CD14-positive monocyte (primary cell): ENCODE data around the gene CD80. TPM values are rescaled to one million over a fixed set of nuclear protein-coding genes. Genes with fewer than 3 reads are reported as not detected.

Source experiments
- DNase-seq, 3 donors: peaks; one replicate each; pipeline ENCODE4 v3.0.0-alpha.2; 2011 to 2022
- H2AFZ ChIP-seq: 2 replicates; pipeline ENCODE4 v1.6.0; 2012; ENCODE audit warnings: mild to moderate bottlenecking, low read depth, low read length, inconsistent platforms; ENCODE audit not compliant: insufficient read depth, poor library complexity, severe bottlenecking
- H3K27ac ChIP-seq, 2 donors: 1 replicate in 1 of 2; 2 replicates in 1 of 2; pipeline ENCODE4 v1.5.1; 2012 to 2013; ENCODE audit warnings: low read length in 2 of 2, control low read depth in 1 of 2, inconsistent platforms in 1 of 2, low read depth in 1 of 2, mild to moderate bottlenecking in 1 of 2
- H3K27me3 ChIP-seq, 2 donors: one replicate each; pipeline versions ENCODE4 v1.6.0 to v1.6.1; 2011 to 2013; ENCODE audit warnings: low read length in 2 of 2; ENCODE audit not compliant: control insufficient read depth in 2 of 2, insufficient read depth in 2 of 2
- H3K36me3 ChIP-seq, 2 donors: replicated peaks in 1 of 2; 1 replicate in 1 of 2; 2 replicates in 1 of 2; pipeline versions ENCODE4 v1.5.1 to v1.6.1; 2012 to 2013; ENCODE audit warnings: low read length in 2 of 2, control low read depth in 1 of 2, inconsistent platforms in 1 of 2, mild to moderate bottlenecking in 1 of 2; ENCODE audit not compliant: insufficient read depth in 2 of 2, control insufficient read depth in 1 of 2
- H3K4me1 ChIP-seq, 2 donors: 1 replicate in 1 of 2; 2 replicates in 1 of 2; pipeline versions ENCODE4 v1.5.1 to v1.6.1; 2012 to 2013; ENCODE audit warnings: low read length in 2 of 2, control low read depth in 1 of 2, inconsistent platforms in 1 of 2, mild to moderate bottlenecking in 1 of 2, moderate library complexity in 1 of 2; ENCODE audit not compliant: insufficient read depth in 2 of 2, control insufficient read depth in 1 of 2
- H3K4me2 ChIP-seq: replicated peaks from 2 replicates; pipeline ENCODE3; 2012; ENCODE audit warnings: low read length, moderate library complexity, mild to moderate bottlenecking; ENCODE audit not compliant: poor library complexity, severe bottlenecking; ENCODE audit errors: extremely low read depth
- H3K4me3 ChIP-seq, 3 experiments: fragments of 200-600 bp in 1 of 3; sonication (generic) in 1 of 3; replicated peaks in 1 of 3; 1 replicate in 2 of 3; 2 replicates in 1 of 3; pipeline ENCODE4 v1.5.1; 2011 to 2013; ENCODE audit warnings: low read length in 3 of 3, mild to moderate bottlenecking in 3 of 3, control low read depth in 2 of 3, low read depth in 2 of 3, inconsistent platforms in 1 of 3, moderate library complexity in 1 of 3
- H3K79me2 ChIP-seq: 2 replicates; pipeline ENCODE4 v1.6.0; 2012; ENCODE audit warnings: mild to moderate bottlenecking, control low read depth, inconsistent platforms, low read length, moderate library complexity; ENCODE audit not compliant: insufficient read depth
- H3K9ac ChIP-seq: 2 replicates; pipeline ENCODE4 v1.6.0; 2017; ENCODE audit warnings: low read length, mild to moderate bottlenecking; ENCODE audit not compliant: insufficient read depth, poor library complexity, severe bottlenecking
- H3K9me3 ChIP-seq, 2 donors: replicated peaks in 1 of 2; 1 replicate in 1 of 2; 2 replicates in 1 of 2; pipeline versions ENCODE4 v1.5.1 to v1.6.1; 2012 to 2013; ENCODE audit warnings: low read length in 2 of 2, control low read depth in 1 of 2; ENCODE audit not compliant: control insufficient read depth in 1 of 2, insufficient read depth in 1 of 2
- H4K20me1 ChIP-seq: 2 replicates; pipeline ENCODE4 v1.6.0; 2012; ENCODE audit warnings: mild to moderate bottlenecking, low read length, control low read depth, moderate library complexity; ENCODE audit not compliant: insufficient read depth
- H3K27ac Mint-ChIP-seq, 7 donors: one replicate each; pipeline ENCODE4 v1.8.0; 2020; ENCODE audit warnings: mild to moderate bottlenecking in 7 of 7, mixed read lengths in 7 of 7, moderate library complexity in 6 of 7, inconsistent platforms in 2 of 7
- H3K27me3 Mint-ChIP-seq, 3 donors: one replicate each; pipeline ENCODE4 v1.8.0; 2021 to 2022; ENCODE audit warnings: low read depth in 3 of 3, mild to moderate bottlenecking in 3 of 3, mixed read lengths in 3 of 3, moderate library complexity in 3 of 3, inconsistent platforms in 1 of 3
- H3K36me3 Mint-ChIP-seq, 2 donors: one replicate each; pipeline ENCODE4 v1.8.0; 2020; ENCODE audit warnings: mixed read lengths in 2 of 2, inconsistent platforms in 1 of 2, mild to moderate bottlenecking in 1 of 2
- H3K4me1 Mint-ChIP-seq: one replicate; pipeline ENCODE4 v1.8.0; 2020; ENCODE audit warnings: mild to moderate bottlenecking, mixed read lengths
- H3K4me3 Mint-ChIP-seq, 2 donors: one replicate each; pipeline ENCODE4 v1.8.0; 2020; ENCODE audit warnings: mild to moderate bottlenecking in 2 of 2, mixed read lengths in 2 of 2, moderate library complexity in 1 of 2
- H3K9me3 Mint-ChIP-seq, 7 donors: one replicate each; pipeline ENCODE4 v1.8.0; 2020 to 2022; ENCODE audit warnings: mixed read lengths in 7 of 7, mild to moderate bottlenecking in 6 of 7, moderate library complexity in 6 of 7, inconsistent platforms in 2 of 7
- CTCF ChIP-seq: fragments of 200-600 bp; IDR thresholded peaks from one replicate; pipeline ENCODE4 v1.8.0; 2022; ENCODE audit warnings: antibody characterized with exemption, mild to moderate bottlenecking
- WGBS: methylation state at CpG from one replicate; pipeline ENCODE4 v1.1.5; 2013; ENCODE audit warnings: missing lambda C conversion rate; ENCODE audit not compliant: insufficient coverage; 5-methylcytosine and 5-hydroxymethylcytosine counted together
- intact Hi-C, 2 donors: fragments of 100-400 bp; cut with micrococcal nuclease; formaldehyde crosslinking; loops; one replicate each; pipeline versions ENCODE4 v1.15.0 to v1.15.1; 2023
- polyA plus RNA-seq, 3 donors: library from polyadenylated mRNA; depleted of rRNA in 1 of 3; unstranded in 2 of 3; stranded (reverse) in 1 of 3; fragments of 300-500 nt in 2 of 3; fragments of >200 nt in 1 of 3; fragmentation: Illumina TruSeq in 2 of 3; gene quantifications; 1 replicate in 2 of 3; 2 replicates in 1 of 3; pipeline ENCODE4 v1.2.3, GENCODE V29; 2012 to 2021

CD80 gene
- polyA plus RNA-seq, 3 donors, result 0.47 to 0.87 (median 0.47) TPM

- Histone ChIP-seq H3K9me3 (no peaks in the 10 kb centered on the region), H3K4me3 (no peak overlapping the region), H3K4me1 (peaks cover 0 to 4% of the 10 kb centered on the region in 2 donors), H3K27ac (no peak overlapping the region), H3K9ac (no peak overlapping the region), H3K27me3 (no peaks in the 10 kb centered on the region), H3K36me3 (no peaks in the 10 kb centered on the region), H3K4me2 (no peak overlapping the region), H4K20me1 (no peaks in the 10 kb centered on the region), H3K79me2 (no peaks in the 10 kb centered on the region), H2AFZ (no peak overlapping the region)
- TF ChIP-seq CTCF, result no peak
- WGBS, result no CpG with 5 or more reads among the region's 3 CpGs
- no peaks in the 10 kb centered on the region for H3K36me3 Mint-ChIP-seq
- intact Hi-C loops, result no loop called here
- no peak for DNase-seq
- no peak overlapping the region for H3K27ac Mint-ChIP-seq
- H3K27me3 Mint-ChIP-seq, result peaks cover 0 to 2% (median 0%) of the 10 kb centered on the region in 3 donors
- peaks cover 16% of the 10 kb centered on the region for H3K4me1 Mint-ChIP-seq
- H3K9me3 Mint-ChIP-seq, result peaks cover 0 to 5% (median 0%) of the 10 kb centered on the region in 7 donors
- no peak overlapping the region for H3K4me3 Mint-ChIP-seq
These were observed 11.1 kb downstream of the CD80 start for GRCh38 chr3:119548341-119548740.

DNA sequence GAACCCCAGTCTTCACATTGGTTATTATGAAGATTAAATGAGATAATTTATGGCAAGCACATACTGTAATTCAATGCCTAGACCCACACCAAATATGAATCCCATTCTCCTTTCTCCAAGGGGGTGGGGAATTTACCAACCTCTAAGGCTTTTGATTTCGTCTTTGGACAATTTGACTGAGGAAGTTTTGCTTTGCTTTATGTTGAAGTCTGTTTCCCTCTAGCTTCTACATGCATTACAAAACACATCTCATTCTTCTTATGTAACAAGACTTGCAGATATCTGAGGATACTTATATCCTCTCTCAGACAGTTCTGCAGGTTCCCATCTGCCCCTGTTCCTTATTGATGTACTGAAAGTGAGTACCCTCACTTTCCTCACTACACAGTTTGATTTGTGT is 12.2 kb downstream of the CD80 start:
- no peak for DNase-seq
- no peak overlapping the region for H3K27ac Mint-ChIP-seq
- no peaks in the 10 kb centered on the region for H3K36me3 Mint-ChIP-seq
- no peaks in the 10 kb centered on the region for H3K27me3 ChIP-seq
- peaks cover 0 to 2% (median 0%) of the 10 kb centered on the region in 3 donors for H3K27me3 Mint-ChIP-seq
- no peak overlapping the region for H3K4me3 Mint-ChIP-seq
- H3K9me3 ChIP-seq, result no peaks in the 10 kb centered on the region
- peak overlapping the region in 1 of 2 donors; percentile 2 for H3K27ac ChIP-seq
- no peak overlapping the region for H3K4me2 ChIP-seq
- H4K20me1 ChIP-seq, result no peaks in the 10 kb centered on the region
- intact Hi-C loops, result no loop called here
- no peak for TF ChIP-seq CTCF
- peaks cover 0 to 4% of the 10 kb centered on the region in 2 donors for H3K4me1 ChIP-seq
- no peak overlapping the region for H3K9ac ChIP-seq
- no CpG with 5 or more reads among the region's 1 CpG for WGBS
- H3K9me3 Mint-ChIP-seq, result peaks cover 0 to 6% (median 3%) of the 10 kb centered on the region in 7 donors
- no peaks in the 10 kb centered on the region for H3K79me2 ChIP-seq
- H3K4me3 ChIP-seq, result no peak overlapping the region
- H3K4me1 Mint-ChIP-seq, result peaks cover 16% of the 10 kb centered on the region
- no peaks in the 10 kb centered on the region for H3K36me3 ChIP-seq
- peak overlapping the region; percentile 6 for H2AFZ ChIP-seq
